Measurements from ENCODE around the gene PDK3. TPM values are rescaled to one million over a fixed set of nuclear protein-coding genes. Genes with fewer than 3 reads are reported as not detected.

Gene PDK3
- total RNA-seq, 2 experiments from 2014 or later = 12.5 to 12.6 TPM

DNA sequence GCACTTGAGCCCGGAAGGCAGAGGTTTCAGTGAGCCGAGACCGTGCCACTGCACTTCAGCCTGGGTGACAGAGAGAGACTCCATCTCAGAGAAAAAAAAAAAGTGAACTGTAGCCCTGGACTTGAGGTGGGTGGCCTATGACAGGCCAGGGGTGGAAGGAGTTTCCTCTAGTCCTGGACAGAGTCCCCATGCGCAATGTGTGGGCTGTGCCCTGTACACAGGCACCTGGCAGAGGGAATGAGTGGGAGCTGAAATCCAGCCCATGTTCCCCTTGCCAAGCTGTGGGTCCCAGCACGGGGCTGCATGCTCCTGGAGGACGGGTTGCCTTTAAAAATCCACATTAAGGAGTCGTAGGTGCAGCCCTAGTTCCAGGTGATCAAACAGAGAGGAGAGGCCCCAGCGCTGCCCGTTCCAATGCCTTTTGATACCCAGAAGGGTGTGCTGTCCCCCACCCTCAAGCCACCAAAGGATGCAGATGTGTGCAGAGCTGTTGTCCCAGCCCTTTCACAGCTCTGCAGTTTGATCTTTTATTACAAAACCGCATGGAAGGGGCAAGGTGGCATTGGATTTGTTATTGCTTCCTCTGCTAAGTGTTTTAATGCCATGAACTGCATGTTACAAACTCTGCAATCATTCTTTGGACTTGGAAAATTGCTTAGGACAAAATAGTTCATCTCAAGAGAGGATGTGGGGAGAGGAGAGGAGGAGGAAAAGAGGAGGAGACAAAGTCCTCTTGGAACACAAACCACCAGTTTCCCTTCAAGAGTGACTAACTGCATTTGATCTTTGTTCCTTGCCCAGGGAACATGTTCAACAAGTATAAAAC is 38.0 kb upstream of the PDK3 start:
- ChIA-PET POLR2A (interaction anchor here (1.0 kb wide), 1 partner anchor 38 kb away, joined by 4 read pairs; the partner anchor contains the start of gene PDK3), CTCF (no interaction called here)
- Mint-ChIP-seq H3K27me3 (no peaks in the 10 kb centered on the region), H3K36me3 (ENCODE audit: low read depth) (no peaks in the 10 kb centered on the region), H3K4me3 (no peak overlapping the region), H3K9me3 (no peaks in the 10 kb centered on the region), H3K27ac (no peak overlapping the region), H3K4me1 (ENCODE audit: low read depth) (peaks cover 7% of the 10 kb centered on the region)
- Histone ChIP-seq H3K4me3 (ENCODE audit: low read length) (no peak overlapping the region), H3K4me1 (ENCODE audit: insufficient read depth, low read length) (peaks cover 6% of the 10 kb centered on the region), H3K27ac (ENCODE audit: low read depth in 1 of 2, low read length in 2 of 2) (no peak overlapping the region), H3K9me3 (ENCODE audit: control insufficient read depth in 1 of 2, insufficient read depth in 1 of 2, low read length in 2 of 2) (no peaks in the 10 kb centered on the region), H3K27me3 (ENCODE audit: control insufficient read depth in 1 of 2, insufficient read depth in 2 of 2, low read length in 2 of 2) (no peaks in the 10 kb centered on the region), H3K36me3 (ENCODE audit: insufficient read depth, low read length) (no peaks in the 10 kb centered on the region)
- TF ChIP-seq, protein P1, sequence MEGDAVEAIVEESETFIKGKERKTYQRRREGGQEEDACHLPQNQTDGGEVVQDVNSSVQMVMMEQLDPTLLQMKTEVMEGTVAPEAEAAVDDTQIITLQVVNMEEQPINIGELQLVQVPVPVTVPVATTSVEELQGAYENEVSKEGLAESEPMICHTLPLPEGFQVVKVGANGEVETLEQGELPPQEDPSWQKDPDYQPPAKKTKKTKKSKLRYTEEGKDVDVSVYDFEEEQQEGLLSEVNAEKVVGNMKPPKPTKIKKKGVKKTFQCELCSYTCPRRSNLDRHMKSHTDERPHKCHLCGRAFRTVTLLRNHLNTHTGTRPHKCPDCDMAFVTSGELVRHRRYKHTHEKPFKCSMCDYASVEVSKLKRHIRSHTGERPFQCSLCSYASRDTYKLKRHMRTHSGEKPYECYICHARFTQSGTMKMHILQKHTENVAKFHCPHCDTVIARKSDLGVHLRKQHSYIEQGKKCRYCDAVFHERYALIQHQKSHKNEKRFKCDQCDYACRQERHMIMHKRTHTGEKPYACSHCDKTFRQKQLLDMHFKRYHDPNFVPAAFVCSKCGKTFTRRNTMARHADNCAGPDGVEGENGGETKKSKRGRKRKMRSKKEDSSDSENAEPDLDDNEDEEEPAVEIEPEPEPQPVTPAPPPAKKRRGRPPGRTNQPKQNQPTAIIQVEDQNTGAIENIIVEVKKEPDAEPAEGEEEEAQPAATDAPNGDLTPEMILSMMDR (IDR thresholded peaks at IDR 0.05) = no peak
- peak in 2 of 14 experiments; percentile 3 for DNase-seq
- intact Hi-C loops (cut with DNase I, micrococcal nuclease) = no loop called here
- no peak for ATAC-seq (ENCODE audit: poor library complexity)

DNA sequence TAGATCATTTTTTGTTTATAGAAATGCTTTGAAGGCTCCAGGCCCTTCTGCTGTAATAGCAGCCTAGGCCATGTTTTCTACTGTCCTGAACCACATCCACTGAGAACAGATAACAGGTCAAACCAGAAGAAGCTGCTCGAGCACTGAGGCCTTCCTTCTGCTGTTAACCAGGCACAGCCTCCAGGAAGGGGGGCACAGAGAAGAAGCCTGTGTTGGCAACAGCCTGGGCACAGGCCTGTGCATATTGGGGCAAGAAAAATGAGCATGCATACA is 37.4 kb upstream of the PDK3 start:
- no peaks in the 10 kb centered on the region for H3K9me3 ChIP-seq (ENCODE audit: control insufficient read depth in 1 of 2, insufficient read depth in 1 of 2, low read length in 2 of 2)
- H3K4me3 Mint-ChIP-seq = no peak overlapping the region
- peaks cover 7% of the 10 kb centered on the region for H3K4me1 Mint-ChIP-seq (ENCODE audit: low read depth)
- H3K36me3 ChIP-seq (ENCODE audit: insufficient read depth, low read length) = no peaks in the 10 kb centered on the region
- no peak overlapping the region for H3K27ac Mint-ChIP-seq
- ChIA-PET CTCF (no interaction called here), POLR2A (no interaction called here)
- peaks cover 6% of the 10 kb centered on the region for H3K4me1 ChIP-seq (ENCODE audit: insufficient read depth, low read length)
- no peaks in the 10 kb centered on the region for H3K27me3 Mint-ChIP-seq
- no peaks in the 10 kb centered on the region for H3K27me3 ChIP-seq (ENCODE audit: control insufficient read depth in 1 of 2, insufficient read depth in 2 of 2, low read length in 2 of 2)
- TF ChIP-seq, protein P1 (IDR thresholded peaks at IDR 0.05) = no peak
- intact Hi-C loops (cut with DNase I, micrococcal nuclease) = no loop called here
- H3K36me3 Mint-ChIP-seq (ENCODE audit: low read depth) = no peaks in the 10 kb centered on the region
- H3K27ac ChIP-seq (ENCODE audit: low read depth in 1 of 2, low read length in 2 of 2) = no peak overlapping the region
- H3K9me3 Mint-ChIP-seq = no peaks in the 10 kb centered on the region
- H3K4me3 ChIP-seq (ENCODE audit: low read length) = no peak overlapping the region
- DNase-seq (no peak), ATAC-seq (ENCODE audit: poor library complexity) (no peak)

DNA sequence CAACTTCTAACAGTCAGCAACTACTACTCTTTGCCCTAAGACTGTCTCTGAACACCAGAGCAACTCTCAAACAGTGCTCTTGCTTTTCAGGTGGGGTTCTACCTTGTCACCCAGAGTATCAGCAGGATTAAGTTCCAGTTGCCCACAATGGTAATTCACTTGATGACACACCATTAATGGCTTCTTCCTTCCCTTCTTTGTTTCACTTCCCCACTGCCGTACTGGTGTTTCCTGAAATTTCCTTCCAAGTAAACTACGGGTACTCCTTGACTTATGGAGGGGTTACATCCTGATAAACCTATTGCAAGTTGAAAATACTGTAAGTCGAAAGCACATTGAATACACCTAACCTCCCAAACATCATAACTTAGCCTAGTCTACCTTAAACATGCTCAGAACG is 36.6 kb upstream of the PDK3 start:
- H3K4me1 Mint-ChIP-seq (ENCODE audit: low read depth) = peaks cover 7% of the 10 kb centered on the region
- TF ChIP-seq, protein P1 (IDR thresholded peaks at IDR 0.05) = no peak
- ChIA-PET POLR2A (no interaction called here), CTCF (no interaction called here)
- Histone ChIP-seq H3K27ac (ENCODE audit: low read depth in 1 of 2, low read length in 2 of 2) (no peak overlapping the region), H3K36me3 (ENCODE audit: insufficient read depth, low read length) (no peaks in the 10 kb centered on the region), H3K4me1 (ENCODE audit: insufficient read depth, low read length) (peaks cover 6% of the 10 kb centered on the region), H3K4me3 (ENCODE audit: low read length) (no peak overlapping the region), H3K9me3 (ENCODE audit: control insufficient read depth in 1 of 2, insufficient read depth in 1 of 2, low read length in 2 of 2) (no peaks in the 10 kb centered on the region), H3K27me3 (ENCODE audit: control insufficient read depth in 1 of 2, insufficient read depth in 2 of 2, low read length in 2 of 2) (no peaks in the 10 kb centered on the region)
- no peak overlapping the region for H3K4me3 Mint-ChIP-seq
- H3K9me3 Mint-ChIP-seq = no peaks in the 10 kb centered on the region
- ATAC-seq (ENCODE audit: poor library complexity) (no peak), DNase-seq (peak in 2 of 14 experiments; percentile 1 to 2)
- H3K36me3 Mint-ChIP-seq (ENCODE audit: low read depth) = no peaks in the 10 kb centered on the region
- no peaks in the 10 kb centered on the region for H3K27me3 Mint-ChIP-seq
- intact Hi-C loops (cut with DNase I, micrococcal nuclease) = no loop called here
- no peak overlapping the region for H3K27ac Mint-ChIP-seq
